HEK293 (cell line): ENCODE measurements around the gene CEP295NL.

ENCODE experiments used
- CTCF ChIA-PET: fragments of 350-600 bp; formaldehyde crosslinking; extraction: SDS; loops from one replicate; lab custom pipeline; 2021; ENCODE audit warnings: antibody characterized with exemption; lab: Yijun Ruan, JAX
- POLR2A ChIA-PET: fragments of 300-600 bp; formaldehyde crosslinking; extraction: SDS; loops from one replicate; lab custom pipeline; 2020; ENCODE audit warnings: antibody characterized with exemption, inconsistent platforms; lab: Yijun Ruan, JAX
- H3K27ac ChIP-seq: fragments of 200-500 bp; sonication (Bioruptor generic); 2 replicates; pipeline ENCODE4 v1.5.1; 2014; ENCODE audit warnings: low read depth, low read length, control low read depth, inconsistent platforms; ENCODE audit errors: extremely low read depth
- H3K36me3 ChIP-seq, 2 experiments: fragments of 200-500 bp in 1 of 2; sonication (Bioruptor generic) in 1 of 2; 1 replicate in 1 of 2; 2 replicates in 1 of 2; pipeline ENCODE4 v1.5.1; 2014 to 2017; ENCODE audit warnings: inconsistent platforms in 2 of 2, low read length in 2 of 2; ENCODE audit not compliant: control insufficient read depth in 2 of 2, insufficient read depth in 1 of 2
- H3K4me1 ChIP-seq: fragments of 200-500 bp; sonication (Bioruptor generic); 2 replicates; pipeline ENCODE4 v1.5.1; 2014; ENCODE audit warnings: mild to moderate bottlenecking, low read length, inconsistent platforms; ENCODE audit not compliant: control insufficient read depth, insufficient read depth
- H3K4me3 ChIP-seq: 2 replicates; pipeline ENCODE4 v1.5.1; 2011; ENCODE audit warnings: low read depth, mild to moderate bottlenecking, control low read depth, low read length, moderate library complexity
- H3K9me3 ChIP-seq: fragments of 200-500 bp; sonication (Bioruptor generic); 2 replicates; pipeline ENCODE4 v1.5.1; 2014; ENCODE audit warnings: low read depth, low read length, inconsistent platforms; ENCODE audit not compliant: control insufficient read depth, insufficient read depth
- GLIS1 ChIP-seq: fragments of 450-650 bp; formaldehyde crosslinking; IDR thresholded peaks from 2 replicates; pipeline ENCODE4 v1.5.1; 2016; ENCODE audit warnings: missing biosample characterization, missing genetic modification characterization
- REPIN1 ChIP-seq: fragments of 450-650 bp; formaldehyde crosslinking; IDR thresholded peaks from 2 replicates; pipeline ENCODE4 v1.5.1; 2017; ENCODE audit warnings: missing biosample characterization, missing genetic modification characterization, low read depth
- SP7 ChIP-seq: fragments of 450-650 bp; formaldehyde crosslinking; IDR thresholded peaks from 2 replicates; pipeline ENCODE4 v1.5.1; 2016; ENCODE audit warnings: missing biosample characterization, missing genetic modification characterization
- YY1 ChIP-seq: fragments of 450-650 bp; formaldehyde crosslinking; IDR thresholded peaks from 2 replicates; pipeline ENCODE4 v1.5.1; 2018; ENCODE audit warnings: missing biosample characterization, missing genetic modification characterization
- ZBTB17 ChIP-seq: fragments of 450-650 bp; formaldehyde crosslinking; IDR thresholded peaks from 2 replicates; pipeline ENCODE4 v1.5.1; 2016; ENCODE audit warnings: missing biosample characterization, missing genetic modification characterization
- ZBTB8A ChIP-seq: fragments of 450-650 bp; formaldehyde crosslinking; IDR thresholded peaks from 2 replicates; pipeline ENCODE4 v1.5.1; 2016; ENCODE audit warnings: missing biosample characterization, missing genetic modification characterization
- ZNF121 ChIP-seq: fragments of 450-650 bp; formaldehyde crosslinking; IDR thresholded peaks from 2 replicates; pipeline ENCODE4 v1.5.1; 2016; ENCODE audit warnings: missing biosample characterization, missing genetic modification characterization
- ZNF335 ChIP-seq: fragments of 450-650 bp; formaldehyde crosslinking; conservative IDR thresholded peaks from 2 replicates; pipeline ENCODE4 v1.5.1; 2016; ENCODE audit warnings: missing biosample characterization, missing genetic modification characterization
- ZNF549 ChIP-seq: fragments of 450-650 bp; IDR thresholded peaks from 2 replicates; pipeline ENCODE4 v1.5.1; 2018; ENCODE audit warnings: missing biosample characterization, missing genetic modification characterization, mild to moderate bottlenecking, inconsistent platforms, moderate library complexity
- ZNF626 ChIP-seq: fragments of 450-650 bp; sonication (Bioruptor Pico); formaldehyde crosslinking; IDR thresholded peaks from 2 replicates; pipeline ENCODE4 v1.5.1; 2018; ENCODE audit warnings: missing biosample characterization, missing genetic modification characterization, inconsistent platforms
- ZNF791 ChIP-seq: fragments of 450-650 bp; formaldehyde crosslinking; IDR thresholded peaks from 2 replicates; pipeline ENCODE4 v1.5.1; 2016; ENCODE audit warnings: missing biosample characterization, missing genetic modification characterization
- ZSCAN16 ChIP-seq: fragments of 450-650 bp; formaldehyde crosslinking; IDR thresholded peaks from 2 replicates; pipeline ENCODE4 v1.5.1; 2016; ENCODE audit warnings: missing biosample characterization, missing genetic modification characterization
- TF ChIP-seq, protein P1 (sequence below): fragments of 450-650 bp; formaldehyde crosslinking; IDR thresholded peaks from 2 replicates; pipeline ENCODE4 v1.5.1; 2016; ENCODE audit warnings: missing biosample characterization, missing genetic modification characterization
- TF ChIP-seq, protein P2 (sequence below): fragments of 450-650 bp; formaldehyde crosslinking; IDR thresholded peaks from 2 replicates; pipeline ENCODE4 v1.5.1; 2017; ENCODE audit warnings: missing biosample characterization, missing genetic modification characterization
- TF ChIP-seq, protein P3 (sequence below): fragments of 450-650 bp; formaldehyde crosslinking; IDR thresholded peaks from 2 replicates; pipeline ENCODE4 v1.5.1; 2017; ENCODE audit warnings: missing biosample characterization, missing genetic modification characterization
- TF ChIP-seq, protein P4 (sequence below): fragments of 450-650 bp; formaldehyde crosslinking; IDR thresholded peaks from 2 replicates; pipeline ENCODE4 v1.5.1; 2016; ENCODE audit warnings: missing biosample characterization, missing genetic modification characterization
- TF ChIP-seq, protein P5 (sequence below): fragments of 450-650 bp; formaldehyde crosslinking; IDR thresholded peaks from 2 replicates; pipeline ENCODE4 v1.5.1; 2016; ENCODE audit warnings: missing biosample characterization, missing genetic modification characterization
- TF ChIP-seq, protein P6 (sequence below): fragments of 450-650 bp; formaldehyde crosslinking; IDR thresholded peaks from 2 replicates; pipeline ENCODE4 v1.5.1; 2016; ENCODE audit warnings: missing biosample characterization, missing genetic modification characterization

Gene CEP295NL

DNA sequence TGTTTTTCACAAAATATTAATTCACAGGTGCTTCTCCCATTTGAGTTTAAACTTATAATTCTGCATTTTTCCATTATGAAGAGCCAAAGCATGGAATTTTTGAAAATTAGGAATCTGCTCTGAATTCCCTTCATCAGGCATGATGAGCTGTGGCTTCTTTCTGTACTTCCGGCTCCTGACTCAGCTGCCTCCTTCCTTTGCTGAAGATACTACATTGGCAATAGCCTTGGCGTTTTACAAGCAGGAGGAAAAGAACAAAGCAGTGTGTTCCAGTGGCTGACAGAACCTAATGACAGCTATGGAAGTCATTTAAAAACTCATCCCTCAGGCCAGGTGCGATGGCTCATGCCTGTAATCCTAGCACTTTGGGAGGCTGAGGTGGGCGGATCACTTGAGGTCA, 44.0 kb downstream of the CEP295NL start:
- Histone ChIP-seq H3K4me3 (no peak overlapping the region), H3K27ac (no peak overlapping the region), H3K9me3 (no peaks in the 10 kb centered on the region), H3K4me1 (peaks cover 6% of the 10 kb centered on the region), H3K36me3 (peaks cover 0 to 14% of the 10 kb centered on the region in 2 experiments; a peak in 1 of 3 replicates)
- TF ChIP-seq ZNF121 (tag by site-specific recombination) (no peak), ZBTB17 (tag by site-specific recombination) (peak; percentile 40; the same call in 1 of the 2 replicates)
- CTCF ChIA-PET: interaction anchor here (1.9 kb wide), 1 partner anchor 112 kb away, joined by 7 read pairs; no protein-coding TSS in a partner anchor
- POLR2A ChIA-PET: no interaction called here

DNA sequence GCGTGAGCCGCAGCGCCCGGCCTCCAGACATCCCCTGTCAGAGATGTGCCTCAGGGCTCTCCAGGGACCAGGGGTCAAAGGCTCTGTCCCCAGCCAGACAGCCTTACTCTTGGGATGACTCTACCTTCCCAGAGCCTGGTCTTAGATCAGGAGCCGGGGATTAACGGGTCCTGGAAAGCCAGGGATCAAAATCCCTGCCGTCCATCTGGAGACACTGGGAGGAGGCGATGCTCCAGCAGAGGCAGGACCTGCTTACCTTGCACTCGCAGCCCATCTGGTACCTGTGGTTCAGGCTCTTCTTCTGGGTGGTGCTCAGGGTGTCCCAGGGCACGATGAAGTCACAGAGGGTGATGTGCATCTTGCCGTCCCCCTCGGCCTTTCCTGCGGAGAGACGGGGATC, 45.7 kb downstream of the CEP295NL start:
- no peaks in the 10 kb centered on the region for H3K9me3 ChIP-seq
- CTCF ChIA-PET: no interaction called here
- no peak overlapping the region for H3K27ac ChIP-seq
- peaks cover 13% of the 10 kb centered on the region for H3K4me1 ChIP-seq
- POLR2A ChIA-PET: interaction anchor here (1.3 kb wide), 1 partner anchor 9 kb away, joined by 3 read pairs; no protein-coding TSS in a partner anchor
- no peak for TF ChIP-seq REPIN1 (tag by site-specific recombination)
- TF ChIP-seq, protein P1, sequence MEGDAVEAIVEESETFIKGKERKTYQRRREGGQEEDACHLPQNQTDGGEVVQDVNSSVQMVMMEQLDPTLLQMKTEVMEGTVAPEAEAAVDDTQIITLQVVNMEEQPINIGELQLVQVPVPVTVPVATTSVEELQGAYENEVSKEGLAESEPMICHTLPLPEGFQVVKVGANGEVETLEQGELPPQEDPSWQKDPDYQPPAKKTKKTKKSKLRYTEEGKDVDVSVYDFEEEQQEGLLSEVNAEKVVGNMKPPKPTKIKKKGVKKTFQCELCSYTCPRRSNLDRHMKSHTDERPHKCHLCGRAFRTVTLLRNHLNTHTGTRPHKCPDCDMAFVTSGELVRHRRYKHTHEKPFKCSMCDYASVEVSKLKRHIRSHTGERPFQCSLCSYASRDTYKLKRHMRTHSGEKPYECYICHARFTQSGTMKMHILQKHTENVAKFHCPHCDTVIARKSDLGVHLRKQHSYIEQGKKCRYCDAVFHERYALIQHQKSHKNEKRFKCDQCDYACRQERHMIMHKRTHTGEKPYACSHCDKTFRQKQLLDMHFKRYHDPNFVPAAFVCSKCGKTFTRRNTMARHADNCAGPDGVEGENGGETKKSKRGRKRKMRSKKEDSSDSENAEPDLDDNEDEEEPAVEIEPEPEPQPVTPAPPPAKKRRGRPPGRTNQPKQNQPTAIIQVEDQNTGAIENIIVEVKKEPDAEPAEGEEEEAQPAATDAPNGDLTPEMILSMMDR (tag by site-specific recombination): no peak
- TF ChIP-seq ZNF335 (tag by site-specific recombination): no peak
- TF ChIP-seq ZBTB8A (tag by site-specific recombination): no peak
- TF ChIP-seq ZSCAN16 (tag by site-specific recombination): no peak
- no peak for TF ChIP-seq GLIS1 (tag by site-specific recombination)
- no peak for TF ChIP-seq SP7
- TF ChIP-seq, protein P2, sequence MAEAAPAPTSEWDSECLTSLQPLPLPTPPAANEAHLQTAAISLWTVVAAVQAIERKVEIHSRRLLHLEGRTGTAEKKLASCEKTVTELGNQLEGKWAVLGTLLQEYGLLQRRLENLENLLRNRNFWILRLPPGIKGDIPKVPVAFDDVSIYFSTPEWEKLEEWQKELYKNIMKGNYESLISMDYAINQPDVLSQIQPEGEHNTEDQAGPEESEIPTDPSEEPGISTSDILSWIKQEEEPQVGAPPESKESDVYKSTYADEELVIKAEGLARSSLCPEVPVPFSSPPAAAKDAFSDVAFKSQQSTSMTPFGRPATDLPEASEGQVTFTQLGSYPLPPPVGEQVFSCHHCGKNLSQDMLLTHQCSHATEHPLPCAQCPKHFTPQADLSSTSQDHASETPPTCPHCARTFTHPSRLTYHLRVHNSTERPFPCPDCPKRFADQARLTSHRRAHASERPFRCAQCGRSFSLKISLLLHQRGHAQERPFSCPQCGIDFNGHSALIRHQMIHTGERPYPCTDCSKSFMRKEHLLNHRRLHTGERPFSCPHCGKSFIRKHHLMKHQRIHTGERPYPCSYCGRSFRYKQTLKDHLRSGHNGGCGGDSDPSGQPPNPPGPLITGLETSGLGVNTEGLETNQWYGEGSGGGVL (tag by site-specific recombination): no peak
- no peak for TF ChIP-seq ZNF791 (tag by site-specific recombination)
- no peak for TF ChIP-seq ZNF626
- H3K4me3 ChIP-seq: no peak overlapping the region
- H3K36me3 ChIP-seq: peaks cover 0 to 14% of the 10 kb centered on the region in 2 experiments; a peak in 1 of 3 replicates

DNA sequence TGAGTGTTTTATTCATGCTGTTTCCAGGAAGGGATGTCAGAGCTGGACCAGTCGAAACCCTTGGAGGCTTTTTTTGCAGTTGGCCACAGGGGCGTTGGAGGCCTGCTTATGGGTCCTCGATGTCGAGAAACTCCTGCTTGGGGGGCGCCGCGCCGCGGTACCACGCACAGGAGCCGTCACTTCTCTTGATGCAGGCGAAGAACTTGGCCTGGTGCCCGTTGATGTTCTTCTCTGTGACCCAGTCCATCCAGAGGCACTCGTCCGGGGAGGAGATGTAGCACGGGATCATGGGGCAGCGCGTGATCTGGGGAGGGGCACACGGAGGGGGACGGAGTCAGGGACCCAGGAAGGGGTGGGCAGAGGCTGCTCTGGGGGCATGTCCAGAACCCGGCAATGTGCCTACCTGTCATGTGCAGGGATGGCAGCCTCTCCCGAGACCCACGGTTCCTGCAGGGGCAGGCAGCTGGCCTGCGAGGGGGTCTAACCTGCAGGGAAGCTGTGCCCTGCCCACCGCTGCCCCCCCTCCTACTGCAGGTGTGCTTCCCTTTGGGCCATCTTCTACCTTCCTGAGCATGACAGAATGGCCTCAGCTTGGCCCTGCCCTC, 47.3 kb downstream of the CEP295NL start:
- ChIA-PET POLR2A (interaction anchor here (0.6 to 1.1 kb wide), 2 partner anchors 10 to 15 kb away, joined by 3 to 4 read pairs; partner anchors contain the start of gene USP36), CTCF (interaction anchor here (0.6 to 4.5 kb wide), 2 partner anchors 10 to 743 kb away, joined by 3 to 36 read pairs; no protein-coding TSS in a partner anchor)
- peaks cover 0 to 14% of the 10 kb centered on the region in 2 experiments; a peak in 1 of 3 replicates for H3K36me3 ChIP-seq
- H3K4me3 ChIP-seq: no peak overlapping the region
- peaks cover 13% of the 10 kb centered on the region for H3K4me1 ChIP-seq
- no peaks in the 10 kb centered on the region for H3K9me3 ChIP-seq
- H3K27ac ChIP-seq: no peak overlapping the region
- TF ChIP-seq, protein P3, sequence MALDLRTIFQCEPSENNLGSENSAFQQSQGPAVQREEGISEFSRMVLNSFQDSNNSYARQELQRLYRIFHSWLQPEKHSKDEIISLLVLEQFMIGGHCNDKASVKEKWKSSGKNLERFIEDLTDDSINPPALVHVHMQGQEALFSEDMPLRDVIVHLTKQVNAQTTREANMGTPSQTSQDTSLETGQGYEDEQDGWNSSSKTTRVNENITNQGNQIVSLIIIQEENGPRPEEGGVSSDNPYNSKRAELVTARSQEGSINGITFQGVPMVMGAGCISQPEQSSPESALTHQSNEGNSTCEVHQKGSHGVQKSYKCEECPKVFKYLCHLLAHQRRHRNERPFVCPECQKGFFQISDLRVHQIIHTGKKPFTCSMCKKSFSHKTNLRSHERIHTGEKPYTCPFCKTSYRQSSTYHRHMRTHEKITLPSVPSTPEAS (tag by site-specific recombination): no peak
- TF ChIP-seq, protein P4, sequence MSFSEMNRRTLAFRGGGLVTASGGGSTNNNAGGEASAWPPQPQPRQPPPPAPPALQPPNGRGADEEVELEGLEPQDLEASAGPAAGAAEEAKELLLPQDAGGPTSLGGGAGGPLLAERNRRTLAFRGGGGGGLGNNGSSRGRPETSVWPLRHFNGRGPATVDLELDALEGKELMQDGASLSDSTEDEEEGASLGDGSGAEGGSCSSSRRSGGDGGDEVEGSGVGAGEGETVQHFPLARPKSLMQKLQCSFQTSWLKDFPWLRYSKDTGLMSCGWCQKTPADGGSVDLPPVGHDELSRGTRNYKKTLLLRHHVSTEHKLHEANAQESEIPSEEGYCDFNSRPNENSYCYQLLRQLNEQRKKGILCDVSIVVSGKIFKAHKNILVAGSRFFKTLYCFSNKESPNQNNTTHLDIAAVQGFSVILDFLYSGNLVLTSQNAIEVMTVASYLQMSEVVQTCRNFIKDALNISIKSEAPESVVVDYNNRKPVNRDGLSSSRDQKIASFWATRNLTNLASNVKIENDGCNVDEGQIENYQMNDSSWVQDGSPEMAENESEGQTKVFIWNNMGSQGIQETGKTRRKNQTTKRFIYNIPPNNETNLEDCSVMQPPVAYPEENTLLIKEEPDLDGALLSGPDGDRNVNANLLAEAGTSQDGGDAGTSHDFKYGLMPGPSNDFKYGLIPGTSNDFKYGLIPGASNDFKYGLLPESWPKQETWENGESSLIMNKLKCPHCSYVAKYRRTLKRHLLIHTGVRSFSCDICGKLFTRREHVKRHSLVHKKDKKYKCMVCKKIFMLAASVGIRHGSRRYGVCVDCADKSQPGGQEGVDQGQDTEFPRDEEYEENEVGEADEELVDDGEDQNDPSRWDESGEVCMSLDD: no peak
- no peak for TF ChIP-seq ZNF549 (tag by site-specific recombination)
- TF ChIP-seq, protein P5, sequence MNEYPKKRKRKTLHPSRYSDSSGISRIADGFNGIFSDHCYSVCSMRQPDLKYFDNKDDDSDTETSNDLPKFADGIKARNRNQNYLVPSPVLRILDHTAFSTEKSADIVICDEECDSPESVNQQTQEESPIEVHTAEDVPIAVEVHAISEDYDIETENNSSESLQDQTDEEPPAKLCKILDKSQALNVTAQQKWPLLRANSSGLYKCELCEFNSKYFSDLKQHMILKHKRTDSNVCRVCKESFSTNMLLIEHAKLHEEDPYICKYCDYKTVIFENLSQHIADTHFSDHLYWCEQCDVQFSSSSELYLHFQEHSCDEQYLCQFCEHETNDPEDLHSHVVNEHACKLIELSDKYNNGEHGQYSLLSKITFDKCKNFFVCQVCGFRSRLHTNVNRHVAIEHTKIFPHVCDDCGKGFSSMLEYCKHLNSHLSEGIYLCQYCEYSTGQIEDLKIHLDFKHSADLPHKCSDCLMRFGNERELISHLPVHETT (tag by site-specific recombination): no peak
- TF ChIP-seq YY1 (tag by site-specific recombination): no peak
- TF ChIP-seq, protein P6, sequence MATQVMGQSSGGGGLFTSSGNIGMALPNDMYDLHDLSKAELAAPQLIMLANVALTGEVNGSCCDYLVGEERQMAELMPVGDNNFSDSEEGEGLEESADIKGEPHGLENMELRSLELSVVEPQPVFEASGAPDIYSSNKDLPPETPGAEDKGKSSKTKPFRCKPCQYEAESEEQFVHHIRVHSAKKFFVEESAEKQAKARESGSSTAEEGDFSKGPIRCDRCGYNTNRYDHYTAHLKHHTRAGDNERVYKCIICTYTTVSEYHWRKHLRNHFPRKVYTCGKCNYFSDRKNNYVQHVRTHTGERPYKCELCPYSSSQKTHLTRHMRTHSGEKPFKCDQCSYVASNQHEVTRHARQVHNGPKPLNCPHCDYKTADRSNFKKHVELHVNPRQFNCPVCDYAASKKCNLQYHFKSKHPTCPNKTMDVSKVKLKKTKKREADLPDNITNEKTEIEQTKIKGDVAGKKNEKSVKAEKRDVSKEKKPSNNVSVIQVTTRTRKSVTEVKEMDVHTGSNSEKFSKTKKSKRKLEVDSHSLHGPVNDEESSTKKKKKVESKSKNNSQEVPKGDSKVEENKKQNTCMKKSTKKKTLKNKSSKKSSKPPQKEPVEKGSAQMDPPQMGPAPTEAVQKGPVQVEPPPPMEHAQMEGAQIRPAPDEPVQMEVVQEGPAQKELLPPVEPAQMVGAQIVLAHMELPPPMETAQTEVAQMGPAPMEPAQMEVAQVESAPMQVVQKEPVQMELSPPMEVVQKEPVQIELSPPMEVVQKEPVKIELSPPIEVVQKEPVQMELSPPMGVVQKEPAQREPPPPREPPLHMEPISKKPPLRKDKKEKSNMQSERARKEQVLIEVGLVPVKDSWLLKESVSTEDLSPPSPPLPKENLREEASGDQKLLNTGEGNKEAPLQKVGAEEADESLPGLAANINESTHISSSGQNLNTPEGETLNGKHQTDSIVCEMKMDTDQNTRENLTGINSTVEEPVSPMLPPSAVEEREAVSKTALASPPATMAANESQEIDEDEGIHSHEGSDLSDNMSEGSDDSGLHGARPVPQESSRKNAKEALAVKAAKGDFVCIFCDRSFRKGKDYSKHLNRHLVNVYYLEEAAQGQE (tag by site-specific recombination): no peak
